Astrocyte of the cerebellum (primary cell): ENCODE data around the gene NFATC3.

Experiments used
- DNase-seq: peaks from one replicate; pipeline ENCODE4 v3.0.0-alpha.2; 2011; ENCODE audit warnings: low read depth
- H3K4me3 ChIP-seq: 2 replicates; pipeline ENCODE4 v1.5.1; 2011; ENCODE audit warnings: mild to moderate bottlenecking, low read depth, low read length, moderate library complexity
- in situ Hi-C: cut with HindIII; loops from 2 replicates; pipeline ENCODE4 v1.10.0; 2017; ENCODE audit warnings: low sequenced_read_pairs
- TF ChIP-seq, protein P1 (sequence below): IDR thresholded peaks from 2 replicates; pipeline ENCODE4 v1.5.1; 2012; ENCODE audit warnings: low read length, low read depth, moderate library complexity, mild to moderate bottlenecking; ENCODE audit errors: missing control alignments

Gene NFATC3

DNA sequence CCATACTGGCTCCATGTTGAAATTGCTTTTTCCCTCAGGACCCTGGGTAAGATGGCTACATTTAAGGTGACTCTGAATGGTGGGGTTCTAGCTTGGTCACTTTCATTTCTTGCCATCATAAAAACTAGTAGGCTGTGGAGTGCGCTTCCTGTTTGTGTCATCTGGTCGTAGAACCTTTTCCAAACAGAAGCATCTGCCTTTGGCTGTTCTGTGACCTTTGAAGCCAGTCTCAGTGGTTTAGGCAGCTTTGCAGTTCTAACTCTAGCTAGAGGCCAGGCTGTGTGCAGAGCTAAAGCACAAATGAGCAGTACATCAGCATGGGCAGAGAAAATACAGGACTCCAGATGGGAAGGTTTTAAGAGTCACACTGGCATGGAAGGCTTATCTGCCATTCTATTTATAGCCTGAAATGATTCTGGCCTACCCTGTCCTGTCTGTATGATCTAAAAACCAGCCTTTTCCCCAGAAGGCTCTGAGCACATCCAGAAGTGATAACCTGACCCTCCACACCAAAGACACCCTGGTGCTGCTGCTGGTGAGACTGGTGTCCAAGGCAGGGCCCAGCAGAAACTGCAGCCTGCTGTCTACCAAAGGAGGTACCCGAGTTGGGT is 142.1 kb downstream of the NFATC3 start:
- DNase-seq = no peak
- TF ChIP-seq, protein P1, sequence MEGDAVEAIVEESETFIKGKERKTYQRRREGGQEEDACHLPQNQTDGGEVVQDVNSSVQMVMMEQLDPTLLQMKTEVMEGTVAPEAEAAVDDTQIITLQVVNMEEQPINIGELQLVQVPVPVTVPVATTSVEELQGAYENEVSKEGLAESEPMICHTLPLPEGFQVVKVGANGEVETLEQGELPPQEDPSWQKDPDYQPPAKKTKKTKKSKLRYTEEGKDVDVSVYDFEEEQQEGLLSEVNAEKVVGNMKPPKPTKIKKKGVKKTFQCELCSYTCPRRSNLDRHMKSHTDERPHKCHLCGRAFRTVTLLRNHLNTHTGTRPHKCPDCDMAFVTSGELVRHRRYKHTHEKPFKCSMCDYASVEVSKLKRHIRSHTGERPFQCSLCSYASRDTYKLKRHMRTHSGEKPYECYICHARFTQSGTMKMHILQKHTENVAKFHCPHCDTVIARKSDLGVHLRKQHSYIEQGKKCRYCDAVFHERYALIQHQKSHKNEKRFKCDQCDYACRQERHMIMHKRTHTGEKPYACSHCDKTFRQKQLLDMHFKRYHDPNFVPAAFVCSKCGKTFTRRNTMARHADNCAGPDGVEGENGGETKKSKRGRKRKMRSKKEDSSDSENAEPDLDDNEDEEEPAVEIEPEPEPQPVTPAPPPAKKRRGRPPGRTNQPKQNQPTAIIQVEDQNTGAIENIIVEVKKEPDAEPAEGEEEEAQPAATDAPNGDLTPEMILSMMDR = no peak
- in situ Hi-C loops = no loop called here

DNA sequence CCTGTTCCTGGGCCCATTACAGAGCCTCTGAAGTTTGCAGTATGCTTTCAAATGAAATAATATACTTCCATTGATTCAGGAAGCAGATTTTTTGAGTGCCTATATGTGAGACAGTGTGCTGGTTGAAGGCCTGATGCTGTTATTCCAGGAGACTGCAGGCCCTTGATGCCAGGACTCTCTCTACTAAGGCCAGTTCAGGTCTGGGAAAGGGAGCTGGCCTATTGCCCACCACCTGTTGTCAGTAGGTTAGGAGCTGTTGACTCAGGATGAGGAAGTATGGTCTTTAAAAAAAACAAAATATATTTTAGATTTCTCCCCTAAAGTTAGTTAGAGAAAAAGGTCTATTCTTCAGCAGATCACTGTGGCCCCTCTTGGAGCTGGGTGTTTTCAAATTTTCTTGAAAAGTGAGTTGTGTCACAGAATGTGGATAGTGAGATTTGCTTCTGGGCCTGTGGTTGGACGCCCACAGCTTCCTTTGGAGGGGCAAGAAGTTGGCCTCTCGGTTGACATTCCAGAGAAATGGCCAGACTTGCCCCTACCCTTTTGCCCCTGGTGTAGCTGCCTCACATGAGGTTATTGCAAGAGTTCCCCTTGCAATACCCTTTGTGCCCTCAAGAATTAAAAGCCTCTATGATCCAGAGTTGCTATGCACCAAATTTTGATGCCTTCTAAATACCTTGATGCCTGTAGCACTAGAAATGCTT is 142.8 kb downstream of the NFATC3 start:
- TF ChIP-seq, protein P1 = no peak
- H3K4me3 ChIP-seq = no peak overlapping the region
- in situ Hi-C loops = no loop called here
- DNase-seq = no peak

More for the DNA sequence above, 142.1 kb downstream of the NFATC3 start:
- no peak overlapping the region for H3K4me3 ChIP-seq

DNA sequence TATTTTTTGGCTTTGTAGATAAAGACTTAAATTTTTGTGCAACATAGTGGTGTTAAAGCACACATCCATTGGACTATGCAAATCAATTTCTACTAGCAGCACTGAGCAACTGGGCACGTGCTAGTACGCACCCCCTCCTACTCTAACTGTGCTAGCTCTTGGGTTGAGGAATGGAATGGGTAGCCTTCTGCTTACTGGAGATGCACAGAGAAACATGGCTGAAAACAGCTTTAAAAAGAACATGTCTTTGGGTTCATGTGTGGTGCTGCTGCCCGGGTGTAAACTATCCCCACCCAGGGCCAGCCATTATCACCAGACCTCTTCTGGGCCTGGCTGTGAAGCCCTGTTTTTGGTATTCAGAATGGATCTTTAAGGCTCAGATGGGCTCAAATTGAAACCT is 143.5 kb downstream of the NFATC3 start:
- DNase-seq = no peak
- in situ Hi-C loops = no loop called here
- no peak overlapping the region for H3K4me3 ChIP-seq
- TF ChIP-seq, protein P1 = no peak

DNA sequence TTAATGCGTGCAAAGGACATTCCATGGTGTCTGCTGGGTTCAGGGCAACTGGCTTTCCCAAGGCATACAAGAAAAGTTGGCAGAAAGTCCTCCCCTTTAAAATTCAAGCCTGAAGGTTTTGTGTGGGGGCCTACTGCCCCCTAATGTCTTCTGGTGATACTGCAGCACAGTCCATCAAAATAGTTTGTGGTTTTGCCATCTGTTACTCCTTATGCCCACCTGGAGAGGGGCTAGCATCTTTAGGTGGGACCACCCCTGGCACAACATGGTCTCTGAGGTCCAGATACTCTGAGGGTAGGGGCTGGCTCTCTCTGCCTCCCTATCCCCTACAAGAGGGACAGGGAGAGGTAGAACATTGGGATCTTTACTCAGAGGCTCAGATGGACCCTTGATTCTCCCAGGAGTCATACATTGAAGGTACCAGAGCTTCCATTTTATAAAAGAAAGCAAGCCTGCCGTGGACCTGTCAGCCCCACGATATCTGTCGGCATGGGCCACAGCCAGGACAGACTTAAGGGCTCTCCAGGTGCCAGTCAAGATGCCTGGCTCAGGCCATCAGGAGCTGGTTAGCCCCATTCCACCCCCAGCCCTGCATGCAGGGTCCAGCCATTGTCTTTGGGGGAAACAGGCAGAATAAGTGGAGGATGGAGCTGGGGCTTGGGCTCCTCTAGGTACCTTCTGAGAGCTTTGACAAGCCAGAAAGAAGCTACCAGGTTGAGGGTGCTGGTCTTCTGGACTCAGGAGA is 144.4 kb downstream of the NFATC3 start:
- H3K4me3 ChIP-seq = no peak overlapping the region
- TF ChIP-seq, protein P1 = peak; percentile 96
- DNase-seq = peak; percentile 46
- in situ Hi-C loops = no loop called here

DNA sequence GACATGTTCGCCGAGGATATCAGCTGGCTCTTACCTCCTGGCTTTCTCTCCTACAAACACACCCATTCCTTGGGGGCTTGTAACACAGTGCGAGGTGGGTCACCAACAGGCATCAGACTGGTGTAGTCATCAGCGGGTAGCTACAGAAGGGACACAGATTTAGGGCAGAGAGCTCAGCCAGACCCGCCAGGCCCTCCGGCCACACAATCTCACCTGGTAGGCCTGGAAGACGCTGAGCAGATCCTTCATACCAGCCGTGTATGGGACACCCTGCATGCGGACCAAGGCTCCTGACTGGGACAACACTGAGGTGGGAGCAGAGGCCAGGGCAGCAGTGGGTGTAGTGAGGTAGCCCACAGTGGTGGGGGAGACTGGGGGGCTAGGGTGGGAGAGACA is 145.0 kb downstream of the NFATC3 start:
- DNase-seq = no peak
- in situ Hi-C loops = no loop called here
- no peak overlapping the region for H3K4me3 ChIP-seq
- TF ChIP-seq, protein P1 = no peak

DNA sequence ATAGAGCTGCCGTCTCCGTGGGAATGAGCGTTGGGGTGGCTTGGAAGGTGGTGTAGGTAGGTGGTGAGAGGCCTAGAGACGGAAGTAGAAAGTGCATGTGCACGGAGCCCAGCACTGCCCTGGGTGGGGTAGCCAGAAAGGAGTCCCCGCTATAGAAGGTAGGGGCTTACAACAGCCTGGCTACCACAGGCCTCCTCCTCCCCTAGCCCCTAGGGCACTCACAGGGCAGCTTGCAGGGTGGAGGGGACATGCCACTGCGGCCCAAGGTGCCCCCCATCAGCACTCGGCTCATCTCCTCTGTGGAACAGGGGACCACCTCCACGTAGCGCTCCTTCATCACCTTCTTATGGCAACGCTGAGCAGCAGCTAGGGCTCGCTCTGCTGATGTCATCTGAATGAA is 145.8 kb downstream of the NFATC3 start:
- no peak overlapping the region for H3K4me3 ChIP-seq
- no peak for DNase-seq
- in situ Hi-C loops = no loop called here
- TF ChIP-seq, protein P1 = no peak
